HT-29 (cell line): Measurements from ENCODE around the gene TEX11. TPM values are rescaled to one million over a fixed set of nuclear protein-coding genes. Genes with fewer than 3 reads are reported as not detected.
"Not testable (repeated sequence)": the region's sequence is repeated elsewhere in the genome, so short reads cannot be mapped to it uniquely, and the experiment has no call there.

Experiments
- DNase-seq: peaks from one replicate; pipeline ENCODE4 v3.0.0-alpha.2; 2015; ENCODE audit warnings: low spot score
- total RNA-seq: library from RNA; depleted of rRNA; stranded (reverse); fragments of >200 nt; shearing (Covaris generic); gene quantifications from 2 replicates; pipeline ENCODE4 v1.2.3, GENCODE V29; 2014; rRNA removed

Gene TEX11
- total RNA-seq: not detected in 2 replicates

DNA sequence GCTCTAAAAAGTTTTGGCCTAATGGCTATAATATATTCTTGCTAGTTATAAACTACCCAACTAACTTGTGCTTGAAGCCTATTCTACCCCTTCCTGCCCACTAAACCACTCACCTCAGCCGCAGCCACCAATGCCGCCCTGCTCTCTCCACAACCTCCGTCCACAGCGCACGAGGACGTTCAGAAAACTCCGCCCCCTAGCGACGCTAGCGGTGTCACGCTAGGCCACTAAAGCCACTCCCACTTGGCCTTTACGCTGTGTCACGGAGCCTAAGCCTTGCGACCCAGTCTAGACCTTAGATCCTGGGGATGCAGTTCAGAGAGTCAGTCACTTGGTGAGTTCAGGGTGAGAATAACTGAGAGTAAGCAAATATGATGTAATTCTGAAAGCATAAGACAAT is at the start of gene TEX11:
TEX11 (minus strand) TSS at position 171 of the 400 bp plus-strand sequence. CDS start 922 bp downstream, outside the sequence.
- no peak for DNase-seq

DNA sequence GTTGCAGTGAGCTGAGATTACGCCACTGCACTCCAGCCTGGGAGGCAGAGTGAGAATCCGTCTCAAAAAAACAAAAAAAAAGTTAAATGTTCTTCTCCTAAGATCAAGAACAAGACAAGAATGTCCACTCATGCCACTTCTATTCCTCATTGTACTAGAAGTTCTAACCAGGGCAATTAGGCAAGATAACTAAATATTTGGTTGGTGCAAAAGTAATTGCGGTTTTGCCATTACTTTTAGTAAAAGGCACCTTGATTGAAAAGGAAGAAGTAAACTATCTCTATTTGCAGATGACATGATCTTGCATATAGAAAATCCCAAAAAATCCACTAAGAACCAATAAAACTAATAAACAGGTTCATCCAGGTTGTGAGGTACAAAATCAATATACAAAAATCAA is 46.4 kb upstream of the TEX11 start:
- no peak for DNase-seq

DNA sequence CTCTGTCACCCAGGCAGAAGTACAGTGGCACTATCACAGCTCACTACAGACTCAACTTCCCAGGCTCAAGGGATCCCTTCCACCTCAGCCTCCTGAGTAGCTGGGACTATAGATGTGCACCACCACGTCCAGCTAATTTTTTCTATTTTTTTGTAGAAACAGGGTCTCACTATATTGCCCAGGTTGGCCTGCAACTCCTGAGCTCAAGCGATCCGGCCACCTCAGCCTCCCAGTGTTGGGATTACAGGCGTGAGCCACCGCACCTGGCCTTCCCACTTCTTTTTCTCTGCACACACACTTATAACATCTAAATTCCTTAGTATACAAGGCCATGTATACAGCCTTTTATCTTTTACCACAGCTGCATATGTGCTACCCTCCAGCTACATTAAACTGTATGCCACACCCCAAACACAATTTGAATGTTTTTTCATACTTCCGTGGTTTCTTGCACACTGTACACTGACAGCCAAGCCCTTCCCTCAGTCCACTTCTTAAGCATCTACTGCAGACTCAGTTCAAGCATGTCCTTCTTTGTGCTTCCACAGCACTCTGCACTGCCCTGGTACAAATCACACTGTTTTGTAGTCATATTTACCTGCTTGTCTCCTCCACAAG is 15.9 kb upstream of the TEX11 start:
- no peak for DNase-seq

DNA sequence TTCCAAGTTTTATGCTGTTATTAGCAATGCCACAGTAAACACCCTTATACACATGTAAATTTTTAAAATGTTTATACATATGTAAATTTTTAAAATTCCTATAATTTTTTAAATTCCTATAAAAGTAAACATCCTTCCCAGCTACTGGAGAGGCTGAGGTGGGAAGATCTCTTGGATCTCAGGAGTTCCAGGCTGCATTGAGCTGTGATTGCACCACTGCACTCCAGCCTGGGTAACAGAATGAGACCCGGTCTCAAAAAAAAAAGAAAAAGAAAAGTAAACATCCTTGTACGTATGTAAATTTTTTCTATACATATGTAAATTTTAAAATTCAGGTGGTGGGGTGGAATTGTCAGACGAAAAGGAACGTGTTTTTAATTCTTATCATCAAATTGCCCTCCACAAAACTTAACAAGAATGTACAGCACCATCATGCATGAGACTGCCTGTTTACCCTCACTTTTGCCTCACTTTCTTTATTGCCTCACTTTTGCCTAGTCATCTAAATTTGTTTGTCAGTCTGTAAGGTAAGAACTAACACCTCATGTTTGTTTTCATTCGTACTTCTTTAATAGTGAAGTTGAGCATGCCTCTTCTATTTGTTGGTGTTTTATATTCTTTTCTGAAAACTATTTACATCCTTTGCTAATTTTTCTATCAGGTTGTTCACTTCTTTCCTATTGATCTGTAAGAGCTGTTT is 14.4 kb upstream of the TEX11 start:
- DNase-seq: no peak

- no peak for DNase-seq
Observed at GRCh38 chrX:70921709-70922352, 13.3 kb upstream of the TEX11 start.

DNA sequence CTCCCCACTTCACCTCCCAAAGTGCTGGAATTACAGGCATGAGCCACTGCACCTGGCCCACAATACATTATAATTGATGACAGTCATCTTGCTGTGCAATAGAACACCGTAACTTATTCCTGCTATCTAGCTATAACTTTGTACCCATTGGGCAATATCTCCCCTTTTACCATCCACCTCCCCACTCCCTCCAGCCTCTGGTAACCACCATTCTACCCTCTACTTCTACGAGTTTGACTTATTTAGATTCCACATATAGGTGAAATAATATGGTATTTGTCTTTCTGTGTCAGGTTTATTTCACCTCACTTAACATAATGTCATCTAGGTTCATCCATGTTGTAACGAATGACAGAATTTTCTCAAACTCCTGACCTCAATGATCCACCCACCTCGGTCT is 8.2 kb upstream of the TEX11 start:
- no peak for DNase-seq

- DNase-seq: no peak
Observed at GRCh38 chrX:70907900-70908299, 611 bp downstream of the TEX11 start.

- DNase-seq: no peak
Observed at GRCh38 chrX:70901465-70901864, 7.0 kb downstream of the TEX11 start.

DNA sequence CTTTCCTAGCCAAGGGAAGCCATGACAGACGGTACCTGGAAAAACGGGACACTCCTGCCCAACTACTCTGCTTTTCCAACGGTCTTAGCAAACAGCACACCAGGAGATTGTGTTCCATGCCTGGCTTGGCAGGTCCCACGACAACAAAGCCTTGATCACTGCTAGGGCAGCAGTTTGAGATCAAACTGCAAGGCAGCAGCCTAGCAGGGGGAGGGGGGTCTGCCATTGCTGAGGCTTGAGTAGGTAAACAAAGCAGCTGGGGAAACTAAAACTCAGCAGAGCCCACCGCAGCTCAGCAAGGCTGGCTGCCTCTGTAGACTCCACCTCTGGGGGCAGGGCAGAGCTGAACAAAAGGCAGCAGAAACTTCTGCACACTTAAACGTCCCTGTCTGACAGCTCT is 18.1 kb downstream of the TEX11 start:
- DNase-seq: not testable (repeated sequence)

DNA sequence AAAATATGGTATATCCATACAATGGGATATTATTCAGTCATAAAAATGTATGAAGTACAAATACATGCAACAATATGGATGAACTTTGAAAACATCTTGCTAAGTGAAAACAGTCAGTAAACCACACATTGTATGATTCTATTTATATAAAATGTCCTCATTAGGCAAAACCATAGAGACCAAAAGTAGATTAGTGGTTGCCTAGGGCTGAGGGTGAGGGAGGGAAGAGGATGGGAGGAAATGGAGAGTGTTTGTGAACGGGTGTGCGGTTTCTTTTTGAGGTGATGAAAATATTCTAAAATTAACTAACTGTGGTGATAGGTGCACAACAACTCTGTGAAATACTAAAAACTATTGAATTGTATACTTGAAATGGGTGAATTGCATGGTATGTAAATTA is 29.6 kb downstream of the TEX11 start:
- DNase-seq: no peak

GRCh38 chrX:70852294-70852693 is 56.2 kb downstream of the TEX11 start:
- DNase-seq: no peak

- DNase-seq: not testable (repeated sequence)
Observed at GRCh38 chrX:70844081-70844480, 64.4 kb downstream of the TEX11 start.

GRCh38 chrX:70843620-70844019 is 64.9 kb downstream of the TEX11 start:
- not testable (repeated sequence) for DNase-seq

DNA sequence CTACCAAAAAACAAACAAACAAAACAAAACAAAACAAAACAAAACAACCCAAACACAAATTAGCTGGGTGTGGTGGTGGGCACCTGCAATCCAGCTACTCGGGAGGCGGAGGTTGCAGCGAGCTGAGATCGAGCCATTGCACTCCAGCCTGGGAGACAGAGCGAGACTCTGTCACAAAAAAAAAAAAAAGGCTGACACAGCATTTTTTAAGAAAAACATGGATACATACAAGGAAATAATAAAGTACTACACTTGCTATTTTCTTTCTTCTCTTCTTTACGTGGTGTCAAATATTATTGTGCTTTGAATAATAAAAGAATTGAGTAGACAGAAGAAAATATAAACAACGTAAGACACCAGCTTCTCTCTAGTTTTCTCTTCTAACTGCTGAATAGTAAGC is 73.9 kb downstream of the TEX11 start:
- DNase-seq: no peak

DNA sequence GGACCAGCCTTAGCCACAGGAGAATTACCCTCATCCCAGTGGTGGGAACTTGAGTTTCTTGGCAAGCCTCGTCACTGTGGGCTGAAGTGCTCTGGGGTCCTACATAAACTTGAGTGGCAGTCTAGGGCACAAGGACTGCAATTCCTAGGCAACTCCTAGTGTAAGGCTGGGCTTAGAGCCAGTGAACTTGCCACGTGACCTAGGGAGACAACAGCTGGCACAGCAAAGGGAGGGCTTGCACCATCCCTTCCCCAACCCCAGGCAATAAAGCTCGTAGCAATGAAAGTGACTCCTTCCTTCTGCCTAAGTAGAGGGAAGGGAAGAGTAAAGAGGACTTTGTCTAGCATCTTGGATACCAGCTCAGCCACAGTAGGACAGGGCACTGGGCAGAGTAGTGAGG is 81.8 kb downstream of the TEX11 start:
- DNase-seq: no peak

DNA sequence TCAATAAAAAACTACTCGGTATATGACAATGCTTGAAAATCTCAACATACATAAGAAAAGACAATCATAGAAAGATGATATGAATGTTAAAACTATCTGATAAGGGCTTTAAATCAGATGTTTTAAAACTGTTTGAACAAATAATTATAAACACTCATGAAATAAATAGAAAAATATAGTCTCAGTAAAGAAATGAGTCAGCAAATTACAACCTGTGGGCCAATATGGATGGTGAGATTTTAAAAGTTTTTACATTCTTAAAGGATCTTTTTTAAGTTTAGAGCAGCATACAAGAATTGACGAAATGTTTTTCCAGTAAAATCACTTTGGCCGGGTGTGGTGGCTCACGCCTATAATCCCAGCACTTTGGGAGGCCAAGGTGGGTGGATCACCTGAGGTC is 83.1 kb downstream of the TEX11 start:
- no peak for DNase-seq

DNA sequence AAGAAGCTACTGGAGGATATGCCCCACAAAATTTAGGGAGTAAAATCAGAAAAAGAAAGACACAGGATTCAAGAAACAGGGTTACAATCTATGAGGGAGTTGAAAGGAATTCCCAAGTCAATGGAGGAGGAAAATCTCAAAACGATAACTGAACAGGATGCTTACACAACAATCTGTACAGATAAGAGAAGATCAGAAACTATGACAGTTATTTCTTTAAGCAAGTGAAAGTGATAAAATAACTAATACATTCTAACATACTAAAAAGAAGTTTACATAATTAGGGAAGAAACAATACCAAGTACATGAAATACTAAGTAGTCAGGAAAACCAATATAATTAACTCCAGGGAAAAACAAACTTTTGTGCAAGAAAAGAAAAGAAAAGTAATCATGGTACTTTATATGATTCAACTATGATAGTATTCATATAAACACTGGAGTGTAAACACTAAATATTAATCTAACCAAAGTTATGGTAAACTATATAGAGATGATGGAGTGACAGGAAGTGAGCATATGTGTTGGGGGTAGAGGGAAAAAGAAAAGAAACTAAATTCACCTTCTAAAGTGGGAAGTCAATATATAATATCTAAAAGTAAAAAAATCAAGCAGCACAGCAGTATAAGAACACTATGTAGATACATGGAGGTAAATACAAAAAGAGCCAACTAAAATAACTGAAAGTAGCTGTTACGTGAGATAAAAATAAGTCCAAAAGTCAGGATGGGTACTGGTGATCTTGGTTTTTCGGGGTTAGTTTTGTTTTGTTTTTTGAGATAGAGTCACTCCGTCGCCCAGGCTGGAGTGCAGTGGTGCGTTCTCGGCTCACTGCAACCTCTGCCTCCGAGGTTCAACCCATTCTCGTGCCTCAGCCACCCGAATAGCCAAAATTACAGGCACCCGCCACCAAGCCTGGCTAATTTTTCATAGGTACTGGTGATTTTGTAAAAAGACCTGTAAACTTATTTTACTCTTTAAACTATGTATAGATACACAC is 99.3 kb downstream of the TEX11 start:
- DNase-seq: no peak

DNA sequence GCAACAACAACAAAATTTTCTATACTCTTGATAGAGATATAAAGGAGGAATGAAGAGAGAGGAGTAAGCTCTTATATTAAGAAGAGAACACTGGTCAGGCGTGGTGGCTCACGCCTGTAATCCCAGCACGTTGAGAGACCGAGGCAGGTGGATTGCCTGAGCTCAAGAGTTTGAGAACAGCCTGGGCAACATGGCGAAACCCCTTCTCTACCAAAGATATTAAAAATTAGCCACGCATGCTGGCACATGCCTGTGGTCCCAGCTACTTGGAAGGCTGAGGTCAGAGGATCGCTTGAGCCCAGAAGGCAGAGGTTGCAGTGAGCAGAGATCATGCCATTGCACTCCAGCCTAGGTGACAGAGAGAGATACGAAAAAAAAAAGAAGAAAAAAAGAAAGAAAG is 102.4 kb downstream of the TEX11 start:
- DNase-seq: no peak

GRCh38 chrX:70796742-70797141 is 111.8 kb downstream of the TEX11 start:
- not testable (repeated sequence) for DNase-seq

DNA sequence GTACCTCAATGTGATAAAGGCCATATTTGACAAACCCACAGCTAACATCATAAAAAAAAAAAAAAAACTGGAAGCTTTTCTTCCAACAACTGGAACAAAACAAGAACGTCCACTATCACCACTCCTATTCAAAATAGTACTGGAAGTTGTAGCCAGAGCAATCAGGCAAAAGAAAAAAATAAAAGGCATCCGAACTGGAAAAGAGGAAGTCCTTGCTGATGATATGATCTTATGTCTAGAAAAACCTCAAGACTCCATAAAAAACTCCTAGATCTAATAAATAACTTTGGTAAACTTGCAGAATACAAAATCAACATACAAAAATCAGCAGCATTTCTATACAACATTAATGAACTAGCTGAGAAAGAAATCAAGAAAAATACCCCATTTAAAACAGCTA is 134.3 kb downstream of the TEX11 start:
- no peak for DNase-seq

GRCh38 chrX:70769659-70770227 is 138.8 kb downstream of the TEX11 start:
- peak; percentile 55 for DNase-seq
